Right cardiac atrium (tissue), 5 donors: Measurements from ENCODE around the gene TMEM201. TPM values are rescaled to one million over a fixed set of nuclear protein-coding genes. Genes with fewer than 3 reads are reported as not detected.

Source experiments
- ATAC-seq, 2 donors: fragments of 200-7000 bp; cut with Tn5 transposase; one replicate each; pipeline versions ENCODE4 v1.8.0 to v1.9.1; 2020; ENCODE audit warnings: moderate library complexity in 2 of 2, mild to moderate bottlenecking in 1 of 2
- DNase-seq, 3 donors: peaks; one replicate each; pipeline ENCODE4 v3.0.0-alpha.2; 2020
- H3K27ac ChIP-seq: one replicate; pipeline ENCODE4 v1.5.1; 2013; ENCODE audit warnings: mild to moderate bottlenecking, low read length, control low read depth, moderate library complexity
- H3K27me3 ChIP-seq: one replicate; pipeline ENCODE4 v1.6.1; 2013; ENCODE audit not compliant: control insufficient read depth, insufficient read depth
- H3K4me1 ChIP-seq: one replicate; pipeline ENCODE4 v1.6.1; 2013; ENCODE audit warnings: low read length; ENCODE audit not compliant: control insufficient read depth, insufficient read depth
- H3K4me3 ChIP-seq: one replicate; pipeline ENCODE4 v1.5.1; 2013; ENCODE audit warnings: low read length, control low read depth
- H3K9me3 ChIP-seq: one replicate; pipeline ENCODE4 v1.6.1; 2013; ENCODE audit warnings: low read length; ENCODE audit not compliant: control insufficient read depth
- WGBS: extraction: QIAGEN DNeasy Blood & Tissue Kit; methylation state at CpG from one replicate; pipeline ENCODE4 v1.1.7; 2013; 5-methylcytosine and 5-hydroxymethylcytosine counted together
- intact Hi-C, 4 donors: fragments of 100-400 bp; cut with DNase I; formaldehyde crosslinking; loops; one replicate each; pipeline versions ENCODE4 v1.11.0 to v1.14.0; 2022 to 2023
- polyA plus RNA-seq: library from polyadenylated mRNA; stranded (reverse); fragments of 200-250 nt; gene quantifications from one replicate; pipeline ENCODE4 v1.2.3, GENCODE V29; 2013
- total RNA-seq, 4 donors: library from RNA; stranded (reverse); fragmentation: NEBNext Ultra II Directional; extraction: Animal tissue kit (Norgen Biotek cat#: 25700); gene quantifications; one replicate each; pipeline ENCODE4 v1.2.1, GENCODE V29; 2021
- donor health status: healthy with polysubstance abuse.
- donor health status: DM: no; HTN: yes; CAD: no.
- donor health status: DM: no; HTN: no; CAD: no.
- donor health status: DM: no; HTN: yes; CAD: no; lungs with severe emphysema.
- donor health status: DM: yes; HTN: yes; CAD: no.

TMEM201 gene
- total and polyA plus RNA-seq, 5 donors = 14.5 to 23.3 (median 21.0) TPM

GRCh38 chr1:9602794-9603167 lies 14.1 kb downstream of the TMEM201 start:
- WGBS = 95% methylated on average over 9 of the region's 9 CpGs
- H3K4me3 ChIP-seq = no peak overlapping the region
- no peak for ATAC-seq
- H3K27ac ChIP-seq = no peak overlapping the region
- intact Hi-C loops = no loop called here
- H3K9me3 ChIP-seq = no peaks in the 10 kb centered on the region
- no peaks in the 10 kb centered on the region for H3K4me1 ChIP-seq
- no peak for DNase-seq
- no peaks in the 10 kb centered on the region for H3K27me3 ChIP-seq

DNA sequence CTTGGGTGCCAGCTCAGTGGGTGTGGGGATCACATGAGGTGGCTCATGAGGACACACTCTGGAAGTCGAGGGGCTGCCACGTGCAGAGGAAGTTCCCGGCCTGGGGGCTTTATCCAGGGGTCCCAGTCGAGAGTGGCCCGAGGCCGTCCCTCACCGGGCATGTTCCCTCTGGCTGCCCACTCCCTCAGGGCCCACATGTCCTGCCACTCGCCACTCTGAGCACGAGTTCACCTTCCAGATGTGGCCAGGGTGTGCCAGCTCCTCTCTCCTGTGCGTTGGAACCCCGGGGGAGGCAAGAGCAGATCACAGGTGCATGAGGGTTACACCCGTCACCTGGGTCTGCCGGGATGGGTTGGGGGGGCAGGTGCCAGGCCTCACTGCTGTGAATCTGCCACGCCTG lies 14.6 kb downstream of the TMEM201 start:
- peak in 1 of 3 donors; percentile 34 for DNase-seq
- Histone ChIP-seq H3K4me1 (no peaks in the 10 kb centered on the region), H3K4me3 (no peak overlapping the region), H3K27me3 (no peaks in the 10 kb centered on the region), H3K27ac (no peak overlapping the region), H3K9me3 (no peaks in the 10 kb centered on the region)
- no peak for ATAC-seq
- WGBS = 93% methylated on average over 14 of the region's 14 CpGs
- intact Hi-C loops = no loop called here

- ATAC-seq (no peak), DNase-seq (peak; percentile 13 to 66 (median 61))
- Histone ChIP-seq H3K27me3 (no peaks in the 10 kb centered on the region), H3K27ac (no peak overlapping the region), H3K4me3 (no peak overlapping the region), H3K9me3 (no peaks in the 10 kb centered on the region), H3K4me1 (no peaks in the 10 kb centered on the region)
- intact Hi-C loops = no loop called here
- 73% methylated on average over 42 of the region's 42 CpGs for WGBS
Observed at GRCh38 chr1:9603766-9604753, 15.3 kb downstream of the TMEM201 start.

DNA sequence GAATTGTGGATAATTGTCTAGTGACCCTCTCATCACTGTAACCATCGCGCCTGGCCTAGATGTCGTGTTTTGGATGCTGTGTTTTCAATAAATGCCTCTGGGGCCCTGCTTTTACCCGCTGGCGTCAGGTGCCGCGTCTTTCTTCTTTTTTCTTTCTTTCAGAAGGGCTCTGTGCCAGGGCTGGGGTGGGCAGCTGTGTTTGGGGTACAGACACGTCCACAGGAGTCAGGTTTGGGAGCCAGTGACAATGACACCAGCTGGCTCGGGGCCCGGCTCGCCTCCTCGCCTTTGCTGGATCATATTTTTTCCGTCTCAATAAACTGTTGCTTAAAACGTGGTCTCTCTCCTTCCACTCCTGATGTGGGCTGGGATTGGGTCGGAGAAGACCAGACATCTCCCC lies 16.1 kb downstream of the TMEM201 start:
- Histone ChIP-seq H3K4me1 (no peaks in the 10 kb centered on the region), H3K4me3 (no peak overlapping the region), H3K9me3 (no peaks in the 10 kb centered on the region), H3K27ac (no peak overlapping the region), H3K27me3 (no peaks in the 10 kb centered on the region)
- WGBS = 89% methylated on average over 15 of the region's 15 CpGs
- intact Hi-C loops = no loop called here
- peak in 1 of 3 donors; percentile 24 for DNase-seq
- no peak for ATAC-seq

GRCh38 chr1:9605946-9606455 lies 17.3 kb downstream of the TMEM201 start:
- Histone ChIP-seq H3K9me3 (no peaks in the 10 kb centered on the region), H3K4me1 (no peaks in the 10 kb centered on the region), H3K4me3 (no peak overlapping the region), H3K27me3 (no peaks in the 10 kb centered on the region), H3K27ac (no peak overlapping the region)
- intact Hi-C loops = no loop called here
- peak in 1 of 3 donors; percentile 33 for DNase-seq
- WGBS = 97% methylated on average over 14 of the region's 14 CpGs
- ATAC-seq = no peak

GRCh38 chr1:9606458-9606857 lies 17.7 kb downstream of the TMEM201 start:
- intact Hi-C loops = no loop called here
- no peaks in the 10 kb centered on the region for H3K4me1 ChIP-seq
- H3K27me3 ChIP-seq = no peaks in the 10 kb centered on the region
- whole genome bisulfite sequencing = 81% methylated on average over 21 of the region's 21 CpGs
- H3K4me3 ChIP-seq = no peak overlapping the region
- peak overlapping the region; percentile 5 for H3K27ac ChIP-seq
- no peak for ATAC-seq
- DNase-seq = peak; percentile 34 to 66 (median 54)
- H3K9me3 ChIP-seq = no peaks in the 10 kb centered on the region

DNA sequence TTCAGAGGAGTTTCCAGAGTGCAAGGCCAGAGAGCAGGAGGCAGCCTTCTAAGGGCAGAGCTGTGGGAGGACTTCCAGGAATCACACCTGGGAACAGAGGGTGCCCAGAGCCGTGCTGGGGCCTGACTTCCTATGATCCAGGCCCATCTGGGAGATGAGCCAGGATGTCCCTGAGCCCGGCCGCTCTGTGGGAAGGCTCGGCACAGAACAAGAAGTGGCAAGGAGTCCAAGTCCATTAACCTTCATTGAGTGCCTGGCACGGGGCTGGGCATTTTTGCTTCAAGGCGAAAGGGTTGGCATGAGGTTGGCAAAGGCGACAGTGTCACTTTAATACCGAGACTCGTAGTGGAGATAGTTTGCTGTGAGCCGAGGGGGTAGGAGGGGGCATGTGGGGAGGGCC lies 18.2 kb downstream of the TMEM201 start:
- intact Hi-C loops = no loop called here
- Histone ChIP-seq H3K27ac (peak overlapping the region; percentile 5), H3K27me3 (no peaks in the 10 kb centered on the region), H3K4me1 (no peaks in the 10 kb centered on the region), H3K9me3 (no peaks in the 10 kb centered on the region), H3K4me3 (no peak overlapping the region)
- DNase-seq = peak; percentile 27 to 71 (median 66)
- ATAC-seq = peak; percentile 59 to 65
- WGBS = 58% methylated on average over 10 of the region's 10 CpGs

DNA sequence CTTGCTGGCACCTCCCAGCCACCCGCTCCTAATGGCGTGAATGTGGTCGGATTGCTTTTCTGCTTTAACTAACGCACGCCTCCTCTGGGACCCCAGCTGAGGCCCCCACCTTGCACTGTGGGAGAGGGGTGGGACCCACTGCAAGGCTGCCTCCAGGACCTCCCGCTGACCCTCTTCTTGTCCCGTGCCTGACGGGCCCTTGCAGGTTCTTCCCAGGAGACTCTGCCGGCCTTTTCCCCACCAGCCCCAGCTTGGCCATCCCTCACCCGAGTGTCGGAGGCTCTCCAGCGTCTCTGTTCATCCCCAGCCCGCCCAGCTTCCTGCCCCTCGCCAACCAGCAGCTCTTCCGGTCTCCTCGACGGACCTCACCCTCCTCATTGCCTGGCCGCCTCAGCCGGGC lies 18.6 kb downstream of the TMEM201 start:
- Histone ChIP-seq H3K27me3 (no peaks in the 10 kb centered on the region), H3K4me3 (no peak overlapping the region), H3K4me1 (no peaks in the 10 kb centered on the region), H3K9me3 (no peaks in the 10 kb centered on the region), H3K27ac (no peak overlapping the region)
- 84% methylated on average over 19 of the region's 19 CpGs for WGBS
- intact Hi-C loops = no loop called here
- DNase-seq (peak in 1 of 3 donors; percentile 52), ATAC-seq (no peak)

GRCh38 chr1:9609998-9610397 lies 21.3 kb downstream of the TMEM201 start:
- Histone ChIP-seq H3K27ac (no peak overlapping the region), H3K27me3 (no peaks in the 10 kb centered on the region), H3K9me3 (no peaks in the 10 kb centered on the region), H3K4me1 (no peaks in the 10 kb centered on the region), H3K4me3 (no peak overlapping the region)
- 83% methylated on average over 5 of the region's 5 CpGs for WGBS
- ATAC-seq (no peak), DNase-seq (peak in 1 of 3 donors; percentile 11)
- intact Hi-C loops = no loop called here

DNA sequence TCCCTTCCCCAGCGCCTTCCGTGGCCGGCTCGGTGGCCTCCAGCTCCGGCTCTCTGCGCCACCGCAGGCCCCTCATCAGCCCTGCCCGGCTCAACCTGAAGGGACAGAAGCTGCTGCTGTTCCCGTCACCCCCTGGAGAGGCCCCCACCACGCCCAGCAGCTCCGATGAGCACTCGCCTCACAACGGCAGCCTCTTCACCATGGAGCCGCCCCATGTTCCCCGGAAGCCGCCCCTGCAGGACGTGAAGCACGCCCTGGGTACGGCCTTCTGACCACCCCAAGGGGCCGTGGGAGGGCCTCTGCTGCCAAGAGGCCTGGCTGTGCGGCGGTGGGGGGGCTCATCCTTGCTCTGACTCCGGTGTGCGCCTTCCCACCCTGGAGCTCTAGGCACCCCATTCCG lies 21.8 kb downstream of the TMEM201 start:
- Histone ChIP-seq H3K4me3 (no peak overlapping the region), H3K4me1 (no peaks in the 10 kb centered on the region), H3K27me3 (no peaks in the 10 kb centered on the region), H3K9me3 (no peaks in the 10 kb centered on the region), H3K27ac (no peak overlapping the region)
- ATAC-seq = no peak
- 88% methylated on average over 25 of the region's 25 CpGs for WGBS
- peak in 2 of 3 donors; percentile 44 to 55 for DNase-seq
- intact Hi-C loops = no loop called here

GRCh38 chr1:9611716-9612115 lies 23.0 kb downstream of the TMEM201 start:
- Histone ChIP-seq H3K27me3 (no peaks in the 10 kb centered on the region), H3K9me3 (no peaks in the 10 kb centered on the region), H3K4me3 (no peak overlapping the region), H3K4me1 (no peaks in the 10 kb centered on the region), H3K27ac (no peak overlapping the region)
- intact Hi-C loops = no loop called here
- DNase-seq (peak in 1 of 3 donors; percentile 28), ATAC-seq (no peak)
- 86% methylated on average over 13 of the region's 13 CpGs for WGBS
